GM21423 (cell line): ENCODE results near the gene CRYBA4.

Experiments used
- ATAC-seq: cut with Tn5 transposase; IDR thresholded peaks from one replicate; pipeline ENCODE4 v1.9.1; 2021; ENCODE audit warnings: mild to moderate bottlenecking, moderate library complexity; ENCODE audit not compliant: unreplicated experiment

Gene CRYBA4

DNA sequence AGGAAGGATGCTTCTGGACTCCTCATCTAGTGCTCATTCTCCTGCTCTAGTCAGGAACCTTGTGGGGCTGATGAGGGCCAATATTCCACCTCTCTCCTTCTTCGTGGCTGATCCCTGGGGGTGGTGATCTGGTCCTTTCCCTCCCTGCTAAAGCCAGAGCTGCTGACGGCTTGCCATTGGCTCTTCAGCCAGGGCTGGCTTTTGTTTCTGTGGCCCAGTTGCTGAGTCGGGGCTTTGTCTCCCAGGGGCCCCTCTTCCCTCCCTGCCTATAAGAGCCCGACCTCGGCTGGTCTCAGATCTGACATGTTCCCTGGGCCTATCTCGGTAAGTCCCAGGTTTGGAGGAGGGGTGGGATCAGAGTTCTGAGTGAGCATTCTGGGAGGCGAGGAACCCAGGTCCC, at the start of gene CRYBA4:
Gene CRYBA4 (plus strand): TSS at position 301 of the 400 bp plus-strand sequence. CDS start 634 bp downstream, outside the sequence.
- no peak for ATAC-seq

DNA sequence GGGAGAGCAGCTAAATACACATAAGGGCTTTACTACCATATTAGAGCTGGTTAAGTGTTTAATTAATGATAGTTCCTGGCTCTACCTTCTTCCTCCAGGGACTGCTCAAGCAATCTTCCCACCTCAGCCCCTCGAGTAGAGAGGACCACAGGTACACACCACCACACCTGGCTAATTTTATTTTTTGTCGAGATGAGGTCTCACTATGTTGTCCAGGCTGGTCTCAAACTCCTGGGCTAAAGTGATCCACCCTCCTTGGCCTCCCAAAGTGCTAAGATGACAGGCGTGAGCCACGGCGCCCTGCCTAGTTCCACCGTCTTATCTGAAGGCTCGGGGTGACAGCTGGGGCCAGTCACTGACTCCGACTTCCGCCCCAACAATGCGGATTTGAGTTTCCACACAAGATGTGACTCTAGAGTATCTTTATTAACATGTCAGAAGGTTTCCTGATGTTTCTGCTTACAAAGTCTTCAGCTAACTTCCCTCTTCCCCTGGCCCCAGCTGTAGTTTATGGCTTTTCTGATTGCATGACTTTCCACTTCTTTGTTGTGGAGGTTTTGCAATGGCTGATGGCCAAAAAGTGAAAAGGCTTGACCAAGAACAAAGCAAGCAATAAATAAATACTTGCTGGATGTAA, 48.6 kb upstream of the CRYBA4 start:
- no peak for ATAC-seq

DNA sequence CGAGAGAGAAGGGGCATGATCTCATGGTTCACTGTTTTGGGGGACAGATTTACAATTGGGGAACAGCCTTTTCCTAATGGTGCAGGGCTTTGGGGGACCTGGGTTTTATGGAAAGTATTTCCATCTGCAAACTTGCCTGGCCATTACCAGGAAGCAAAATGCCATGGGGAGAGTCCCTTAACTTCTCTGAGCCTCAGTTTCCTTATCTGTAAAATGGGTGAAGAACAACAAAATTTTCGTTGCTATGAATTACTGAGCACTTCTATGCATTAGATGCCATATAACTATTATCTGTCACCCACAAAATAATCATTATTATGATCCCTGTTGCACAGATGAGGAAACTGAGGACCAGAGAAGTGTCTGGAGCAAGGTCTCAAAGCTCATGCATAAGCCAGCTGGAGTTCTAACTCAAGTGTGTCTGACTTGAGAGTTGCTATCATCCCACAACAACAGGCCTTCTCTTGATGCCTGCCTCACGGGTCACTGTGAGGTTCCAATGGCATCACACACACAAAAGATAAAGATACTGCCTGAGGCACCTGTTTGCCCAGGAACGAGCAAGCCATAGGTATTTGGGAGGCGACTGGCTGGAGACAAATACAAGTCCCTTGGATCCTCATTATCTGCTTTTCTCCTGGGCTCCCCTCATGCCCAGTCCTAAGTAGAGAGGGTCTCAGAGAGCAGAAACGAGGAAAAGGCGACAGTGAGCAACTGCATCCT, 47.6 kb upstream of the CRYBA4 start:
- ATAC-seq: no peak

GRCh38 chr22:26576026-26576680, 45.6 kb upstream of the CRYBA4 start:
- ATAC-seq: no peak

DNA sequence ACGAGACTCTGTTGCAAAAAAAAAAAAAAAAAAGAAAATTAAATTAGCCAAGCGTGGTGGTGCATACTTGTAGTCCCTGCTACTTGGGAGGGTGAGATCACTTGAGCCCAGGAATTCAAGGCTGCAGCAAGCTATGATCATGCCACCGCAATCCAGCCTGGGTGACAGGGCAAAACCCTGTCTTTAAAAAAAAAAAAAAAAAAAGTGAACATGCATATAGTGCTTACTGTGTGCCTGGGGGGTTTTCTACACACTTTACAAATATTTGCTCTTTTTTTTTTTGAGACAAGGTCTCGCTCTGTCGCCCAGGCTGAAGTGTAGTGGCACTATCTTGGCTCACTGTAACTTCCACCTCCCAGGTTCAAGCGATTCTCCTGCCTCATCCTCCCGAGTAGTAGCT, 44.7 kb upstream of the CRYBA4 start:
- no peak for ATAC-seq

- ATAC-seq: peak; percentile 70
Observed at GRCh38 chr22:26579331-26579886, 42.4 kb upstream of the CRYBA4 start.

- ATAC-seq: no peak
Observed at GRCh38 chr22:26580240-26580962, 41.4 kb upstream of the CRYBA4 start.

DNA sequence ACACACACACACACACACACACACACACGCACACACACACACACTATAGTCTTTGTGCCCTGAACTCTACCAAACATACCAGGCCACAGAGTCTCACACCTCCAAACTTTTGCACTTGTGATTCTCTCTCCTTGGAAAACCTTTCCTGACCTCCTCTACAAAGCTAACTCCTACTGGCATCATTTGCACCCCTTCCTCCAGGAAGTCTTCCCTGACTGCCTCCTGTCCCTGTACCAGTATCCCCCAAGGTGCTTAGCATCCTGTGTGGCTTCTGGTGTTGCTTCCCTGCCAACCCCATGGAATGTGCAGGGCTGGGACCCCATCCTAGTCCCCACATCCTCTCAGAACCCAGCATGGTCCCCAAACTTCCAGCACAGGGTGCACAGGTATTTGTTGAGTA, 40.7 kb upstream of the CRYBA4 start:
- no peak for ATAC-seq

- ATAC-seq: no peak
Observed at GRCh38 chr22:26581633-26582168, 40.1 kb upstream of the CRYBA4 start.

- ATAC-seq: no peak
Observed at GRCh38 chr22:26584010-26584409, 37.8 kb upstream of the CRYBA4 start.

DNA sequence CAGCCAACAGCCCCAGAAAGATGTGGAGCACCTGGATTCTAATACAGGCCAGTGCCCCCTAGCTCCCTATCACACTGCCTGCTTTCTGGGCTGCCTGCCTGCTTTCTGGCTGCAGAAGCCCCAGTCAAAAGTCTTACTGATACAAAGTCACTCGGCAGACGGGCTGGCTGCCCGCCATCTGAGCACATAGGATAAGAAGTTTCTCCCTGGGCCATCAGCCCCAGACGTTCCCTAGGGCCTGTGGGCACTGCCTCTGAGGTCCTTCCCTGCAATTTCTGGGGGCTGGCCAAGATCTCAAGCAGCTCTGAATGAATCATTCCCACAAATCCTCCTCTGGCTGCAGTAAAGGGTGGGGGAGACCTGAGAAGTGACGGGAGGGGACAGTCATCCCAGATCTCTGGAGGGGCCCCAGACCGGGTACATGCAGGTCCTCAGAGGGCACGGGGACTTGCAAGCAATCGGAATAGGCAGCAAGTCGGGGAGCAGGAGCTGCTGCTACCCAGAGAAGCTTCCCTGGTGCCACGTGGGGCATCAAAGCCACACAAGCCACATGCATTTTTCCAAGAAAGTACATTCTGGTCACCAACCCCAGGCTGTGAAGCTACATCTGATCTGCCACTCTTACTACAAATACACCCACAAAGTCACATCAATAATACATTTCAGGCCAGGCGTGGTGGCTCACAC, 36.5 kb upstream of the CRYBA4 start:
- ATAC-seq: no peak

DNA sequence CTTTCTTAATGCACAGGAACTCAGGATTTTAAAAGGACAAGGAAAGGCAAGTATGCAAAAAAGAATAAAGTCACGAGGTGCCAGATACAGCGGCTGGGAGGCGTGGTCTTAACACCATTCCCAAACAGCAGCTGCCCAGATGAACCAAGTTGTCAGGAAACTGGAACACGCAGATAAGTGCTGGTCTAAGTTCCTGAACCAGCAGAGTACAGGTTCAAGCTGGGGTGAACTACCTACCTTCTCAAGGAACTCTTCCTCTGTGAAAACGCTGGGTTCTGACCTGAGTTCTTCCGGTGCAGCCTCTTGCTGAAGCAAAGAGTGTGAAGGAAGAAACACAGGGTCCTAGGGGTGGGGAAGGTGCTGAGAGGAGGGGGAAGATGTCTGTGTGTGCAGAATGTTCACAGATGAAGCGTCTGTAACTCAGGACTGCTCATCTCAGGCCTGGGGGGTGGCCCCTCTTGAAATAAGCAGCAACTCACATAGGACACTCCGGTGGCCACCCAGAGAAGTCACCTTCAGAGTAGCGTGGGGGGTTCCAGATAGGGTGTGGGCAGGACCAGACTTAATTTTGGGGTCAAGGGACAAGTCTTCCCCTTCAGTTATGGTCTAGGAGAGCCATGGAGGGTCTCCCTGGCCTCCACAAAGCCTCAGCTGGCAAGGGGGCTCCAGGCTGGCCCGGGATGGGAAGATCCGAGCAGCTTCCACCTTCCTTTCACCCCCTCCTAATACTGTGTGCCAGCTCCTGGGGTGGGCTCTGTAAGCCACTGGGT, 35.0 kb upstream of the CRYBA4 start:
- ATAC-seq: no peak

DNA sequence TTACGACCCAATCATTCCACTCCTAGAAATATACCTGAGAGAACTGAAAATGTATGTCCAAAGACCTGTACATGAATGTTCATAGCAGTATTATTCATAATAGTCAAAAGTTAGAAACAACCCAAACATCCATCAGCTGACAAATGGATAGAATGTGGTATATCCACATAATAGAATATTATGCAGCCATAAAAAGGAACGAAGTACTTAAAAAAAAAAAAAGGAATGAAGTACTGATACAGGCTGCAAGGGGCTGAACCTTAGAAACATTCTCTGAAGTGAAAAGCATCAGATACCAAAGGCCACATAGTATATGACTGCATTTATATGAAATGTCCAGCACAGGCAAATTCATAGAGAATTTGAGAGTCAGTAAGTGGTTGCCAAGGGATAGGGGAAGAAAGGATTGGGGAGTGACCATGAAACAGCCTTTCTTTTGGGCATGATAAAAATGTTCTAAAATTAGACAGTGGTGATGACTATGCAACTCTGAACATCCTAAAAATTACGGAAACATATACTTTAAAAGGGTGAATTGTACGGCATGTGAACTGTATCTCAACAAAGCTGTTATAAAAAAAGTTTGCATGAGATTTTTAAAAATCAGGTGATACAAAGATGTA, 33.7 kb upstream of the CRYBA4 start:
- ATAC-seq: no peak

- ATAC-seq: no peak
Observed at GRCh38 chr22:26588729-26589366, 32.9 kb upstream of the CRYBA4 start.

- peak; percentile 10 for ATAC-seq
Observed at GRCh38 chr22:26589367-26589844, 32.4 kb upstream of the CRYBA4 start.

- ATAC-seq: peak; percentile 62
Observed at GRCh38 chr22:26589845-26590736, 31.7 kb upstream of the CRYBA4 start, which contains the start of gene TPST2. Gene TPST2, minus strand, starts transcription at chr22:26590132. Its CDS starts 48,502 bp downstream, at chr22:26541630.

DNA sequence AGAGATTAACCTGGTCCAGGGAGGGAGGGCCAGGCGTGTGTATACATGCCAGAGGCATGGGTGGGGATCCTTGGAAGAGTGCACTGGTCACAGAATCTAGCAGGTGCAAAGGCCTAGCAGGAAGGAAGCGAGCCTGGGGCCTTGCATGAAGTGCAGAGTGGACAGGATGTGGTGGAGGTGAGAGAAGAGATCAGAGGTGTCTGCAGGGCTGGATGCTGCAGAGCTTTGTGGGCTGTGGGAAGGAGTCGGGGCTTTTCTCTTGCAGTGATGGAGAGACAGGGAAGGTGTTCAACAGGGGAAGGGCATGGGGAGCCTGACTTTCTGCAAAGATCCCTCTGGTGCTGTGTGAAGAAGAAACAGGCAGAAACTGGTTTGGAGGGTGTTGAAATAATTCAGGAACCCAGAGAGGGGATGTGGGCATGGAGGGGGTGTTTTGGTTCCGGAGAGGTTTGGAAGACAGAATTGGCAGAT, 29.3 kb upstream of the CRYBA4 start:
- ATAC-seq: peak; percentile 62
